Measurements from ENCODE around the gene GDF7.

DNA sequence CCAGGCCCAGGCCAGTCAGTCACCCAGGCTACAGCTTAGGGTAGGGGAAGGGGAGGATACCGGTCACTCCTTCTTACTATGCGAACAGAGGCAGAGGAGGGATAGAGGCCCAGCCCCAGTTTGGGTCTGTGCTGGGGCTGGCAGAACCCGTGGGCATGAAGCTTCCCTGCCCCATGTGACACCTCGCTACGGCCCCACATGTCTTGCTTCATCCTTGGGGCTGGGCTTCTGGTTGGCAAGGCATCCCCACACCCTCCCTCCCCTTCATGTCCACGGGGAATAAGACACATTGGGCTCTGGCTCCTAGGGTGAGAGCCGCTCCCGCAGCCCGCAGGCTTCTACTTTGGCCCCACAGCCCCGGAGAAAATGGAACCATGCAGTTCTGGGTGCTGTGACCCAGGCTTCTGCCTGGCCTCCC is 48.5 kb upstream of the GDF7 start:
- TF ChIP-seq, protein P1, sequence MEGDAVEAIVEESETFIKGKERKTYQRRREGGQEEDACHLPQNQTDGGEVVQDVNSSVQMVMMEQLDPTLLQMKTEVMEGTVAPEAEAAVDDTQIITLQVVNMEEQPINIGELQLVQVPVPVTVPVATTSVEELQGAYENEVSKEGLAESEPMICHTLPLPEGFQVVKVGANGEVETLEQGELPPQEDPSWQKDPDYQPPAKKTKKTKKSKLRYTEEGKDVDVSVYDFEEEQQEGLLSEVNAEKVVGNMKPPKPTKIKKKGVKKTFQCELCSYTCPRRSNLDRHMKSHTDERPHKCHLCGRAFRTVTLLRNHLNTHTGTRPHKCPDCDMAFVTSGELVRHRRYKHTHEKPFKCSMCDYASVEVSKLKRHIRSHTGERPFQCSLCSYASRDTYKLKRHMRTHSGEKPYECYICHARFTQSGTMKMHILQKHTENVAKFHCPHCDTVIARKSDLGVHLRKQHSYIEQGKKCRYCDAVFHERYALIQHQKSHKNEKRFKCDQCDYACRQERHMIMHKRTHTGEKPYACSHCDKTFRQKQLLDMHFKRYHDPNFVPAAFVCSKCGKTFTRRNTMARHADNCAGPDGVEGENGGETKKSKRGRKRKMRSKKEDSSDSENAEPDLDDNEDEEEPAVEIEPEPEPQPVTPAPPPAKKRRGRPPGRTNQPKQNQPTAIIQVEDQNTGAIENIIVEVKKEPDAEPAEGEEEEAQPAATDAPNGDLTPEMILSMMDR (conservative IDR thresholded peaks at IDR 0.05; ENCODE audit: low read length): no peak
- no peak for TF ChIP-seq EZH2phosphoT487 (IDR thresholded peaks at IDR 0.05; ENCODE audit: borderline replicate concordance, low read depth, low read length)

All from OCI-LY7 (cell line).